ENCODE measurements around the gene CEP85L.

The CEP85L gene

DNA sequence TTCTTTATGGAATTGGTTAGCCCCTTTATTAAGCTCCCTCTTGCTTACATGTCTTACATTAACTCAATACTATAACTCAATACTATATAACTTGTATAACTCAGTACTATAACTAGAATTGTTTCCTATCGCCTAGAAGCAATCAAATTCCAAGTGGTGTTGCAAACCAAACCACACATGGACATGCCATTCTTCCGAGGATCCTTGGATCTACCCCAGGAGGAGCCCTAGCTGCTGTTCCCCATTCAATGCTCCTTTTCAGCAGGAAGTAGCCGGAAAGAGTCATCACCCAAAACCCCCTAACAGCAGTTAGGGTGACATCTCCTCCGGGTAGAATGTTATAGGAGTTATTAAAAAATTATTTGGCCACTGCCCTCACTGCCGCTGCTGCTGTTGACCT, 62.8 kb downstream of the CEP85L start:
- TF ChIP-seq, protein P1, sequence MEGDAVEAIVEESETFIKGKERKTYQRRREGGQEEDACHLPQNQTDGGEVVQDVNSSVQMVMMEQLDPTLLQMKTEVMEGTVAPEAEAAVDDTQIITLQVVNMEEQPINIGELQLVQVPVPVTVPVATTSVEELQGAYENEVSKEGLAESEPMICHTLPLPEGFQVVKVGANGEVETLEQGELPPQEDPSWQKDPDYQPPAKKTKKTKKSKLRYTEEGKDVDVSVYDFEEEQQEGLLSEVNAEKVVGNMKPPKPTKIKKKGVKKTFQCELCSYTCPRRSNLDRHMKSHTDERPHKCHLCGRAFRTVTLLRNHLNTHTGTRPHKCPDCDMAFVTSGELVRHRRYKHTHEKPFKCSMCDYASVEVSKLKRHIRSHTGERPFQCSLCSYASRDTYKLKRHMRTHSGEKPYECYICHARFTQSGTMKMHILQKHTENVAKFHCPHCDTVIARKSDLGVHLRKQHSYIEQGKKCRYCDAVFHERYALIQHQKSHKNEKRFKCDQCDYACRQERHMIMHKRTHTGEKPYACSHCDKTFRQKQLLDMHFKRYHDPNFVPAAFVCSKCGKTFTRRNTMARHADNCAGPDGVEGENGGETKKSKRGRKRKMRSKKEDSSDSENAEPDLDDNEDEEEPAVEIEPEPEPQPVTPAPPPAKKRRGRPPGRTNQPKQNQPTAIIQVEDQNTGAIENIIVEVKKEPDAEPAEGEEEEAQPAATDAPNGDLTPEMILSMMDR (conservative IDR thresholded peaks at IDR 0.05; ENCODE audit: control insufficient read depth, insufficient read depth, low read depth, low read length): no peak

GRCh38 chr6:118586746-118587485, 64.5 kb downstream of the CEP85L start:
- no peak overlapping the region for H3K4me3 ChIP-seq (ENCODE audit: control insufficient read depth, low read depth, low read length)
- no peak for DNase-seq (ENCODE audit: low read depth)
- TF ChIP-seq, protein P1 (conservative IDR thresholded peaks at IDR 0.05; ENCODE audit: control insufficient read depth, insufficient read depth, low read depth, low read length): no peak

More for the DNA sequence above, 62.8 kb downstream of the CEP85L start:
- H3K4me3 ChIP-seq (ENCODE audit: control insufficient read depth, low read depth, low read length): no peak overlapping the region
- peak; percentile 21 for DNase-seq (ENCODE audit: low read depth)

- TF ChIP-seq, protein P1 (conservative IDR thresholded peaks at IDR 0.05; ENCODE audit: control insufficient read depth, insufficient read depth, low read depth, low read length): no peak
- no peak overlapping the region for H3K4me3 ChIP-seq (ENCODE audit: control insufficient read depth, low read depth, low read length)
- DNase-seq (ENCODE audit: low read depth): no peak
These were observed 66.5 kb downstream of the CEP85L start for GRCh38 chr6:118584911-118585310.

- peak; percentile 75 for DNase-seq (ENCODE audit: low read depth)
- H3K4me3 ChIP-seq (ENCODE audit: control insufficient read depth, low read depth, low read length): no peak overlapping the region
- TF ChIP-seq, protein P1 (conservative IDR thresholded peaks at IDR 0.05; ENCODE audit: control insufficient read depth, insufficient read depth, low read depth, low read length): no peak
These were observed 69.9 kb downstream of the CEP85L start for GRCh38 chr6:118581489-118581959.

- peak; percentile 91 for DNase-seq (ENCODE audit: low read depth)
- H3K4me3 ChIP-seq (ENCODE audit: control insufficient read depth, low read depth, low read length): no peak overlapping the region
- TF ChIP-seq, protein P1 (conservative IDR thresholded peaks at IDR 0.05; ENCODE audit: control insufficient read depth, insufficient read depth, low read depth, low read length): peak; percentile 72
These were observed 70.6 kb downstream of the CEP85L start for GRCh38 chr6:118580585-118581419.

DNA sequence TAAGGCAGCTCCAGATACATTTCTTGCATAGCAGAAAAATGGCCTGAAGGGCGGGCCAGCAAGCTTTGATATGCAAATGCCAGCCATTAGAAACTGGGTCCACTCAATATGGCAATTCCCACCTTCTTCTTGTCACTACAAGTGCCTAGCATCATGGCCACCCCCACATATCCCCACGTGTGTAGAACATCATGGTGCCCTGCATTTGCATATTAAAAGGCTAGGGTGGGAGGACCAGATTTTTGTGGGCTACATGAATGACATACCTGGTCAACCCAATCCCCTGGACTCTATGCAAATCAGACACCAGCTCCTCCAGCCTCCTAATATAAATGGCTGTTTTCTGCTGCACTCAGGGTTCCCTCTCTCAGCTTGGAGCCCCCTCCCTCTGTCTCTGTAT, 71.6 kb downstream of the CEP85L start:
- TF ChIP-seq, protein P1 (conservative IDR thresholded peaks at IDR 0.05; ENCODE audit: control insufficient read depth, insufficient read depth, low read depth, low read length): no peak
- no peak overlapping the region for H3K4me3 ChIP-seq (ENCODE audit: control insufficient read depth, low read depth, low read length)
- DNase-seq (ENCODE audit: low read depth): no peak
